ENCODE measurements around the gene CENPK.
A peak's percentile ranks its signal among the peaks of the same experiment; 100 is the strongest.

The CENPK gene

DNA sequence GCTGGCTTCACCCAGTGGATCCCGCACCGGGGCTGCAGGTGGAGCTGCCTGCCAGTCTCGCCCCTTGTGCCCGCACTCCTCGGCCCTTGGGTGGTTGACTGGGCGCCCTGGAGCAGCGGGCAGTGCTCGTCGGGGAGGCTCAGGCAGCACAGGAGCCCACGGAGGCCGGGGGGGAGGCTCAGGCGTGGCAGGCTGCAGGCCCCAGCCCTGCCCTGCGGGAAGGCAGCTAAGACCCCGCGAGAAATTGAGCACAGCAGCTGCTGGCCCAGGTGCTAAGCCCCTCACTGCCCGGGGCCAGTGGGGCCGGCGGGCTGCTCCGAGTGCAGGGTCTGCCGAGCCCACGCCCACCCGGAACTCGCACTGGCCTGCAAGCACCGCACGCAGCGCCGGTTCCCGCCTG lies 77.6 kb downstream of the CENPK start:
- H3K9ac ChIP-seq (ENCODE audit: low read length): no peak overlapping the region
- H3K27me3 ChIP-seq (ENCODE audit: low read length): no peaks in the 10 kb centered on the region
- H3K4me3 ChIP-seq (ENCODE audit: insufficient read depth, low read length, poor library complexity, severe bottlenecking): no peak overlapping the region
- no peaks in the 10 kb centered on the region for H3K9me3 ChIP-seq (ENCODE audit: insufficient read depth, low read length)
- no peak overlapping the region for H3K4me2 ChIP-seq (ENCODE audit: low read depth, low read length, poor library complexity, severe bottlenecking)
- no peaks in the 10 kb centered on the region for H3K36me3 ChIP-seq (ENCODE audit: low read length)
- H4K20me1 ChIP-seq (ENCODE audit: low read depth, low read length): no peaks in the 10 kb centered on the region
- H3F3A ChIP-seq (ENCODE audit: insufficient read depth): peaks cover 12% of the 10 kb centered on the region
- no peaks in the 10 kb centered on the region for H3K9me2 ChIP-seq (replicated peaks; ENCODE audit: insufficient read depth, low read length)
- TF ChIP-seq EZH2phosphoT487 (conservative IDR thresholded peaks at IDR 0.05; ENCODE audit: low read length): no peak
- TF ChIP-seq, protein P1, sequence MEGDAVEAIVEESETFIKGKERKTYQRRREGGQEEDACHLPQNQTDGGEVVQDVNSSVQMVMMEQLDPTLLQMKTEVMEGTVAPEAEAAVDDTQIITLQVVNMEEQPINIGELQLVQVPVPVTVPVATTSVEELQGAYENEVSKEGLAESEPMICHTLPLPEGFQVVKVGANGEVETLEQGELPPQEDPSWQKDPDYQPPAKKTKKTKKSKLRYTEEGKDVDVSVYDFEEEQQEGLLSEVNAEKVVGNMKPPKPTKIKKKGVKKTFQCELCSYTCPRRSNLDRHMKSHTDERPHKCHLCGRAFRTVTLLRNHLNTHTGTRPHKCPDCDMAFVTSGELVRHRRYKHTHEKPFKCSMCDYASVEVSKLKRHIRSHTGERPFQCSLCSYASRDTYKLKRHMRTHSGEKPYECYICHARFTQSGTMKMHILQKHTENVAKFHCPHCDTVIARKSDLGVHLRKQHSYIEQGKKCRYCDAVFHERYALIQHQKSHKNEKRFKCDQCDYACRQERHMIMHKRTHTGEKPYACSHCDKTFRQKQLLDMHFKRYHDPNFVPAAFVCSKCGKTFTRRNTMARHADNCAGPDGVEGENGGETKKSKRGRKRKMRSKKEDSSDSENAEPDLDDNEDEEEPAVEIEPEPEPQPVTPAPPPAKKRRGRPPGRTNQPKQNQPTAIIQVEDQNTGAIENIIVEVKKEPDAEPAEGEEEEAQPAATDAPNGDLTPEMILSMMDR (IDR thresholded peaks at IDR 0.05; ENCODE audit: insufficient read depth, low read length, poor library complexity, severe bottlenecking): no peak
- H3K79me2 ChIP-seq (ENCODE audit: insufficient read depth, low read length): no peaks in the 10 kb centered on the region
- no peak overlapping the region for H2AFZ ChIP-seq (ENCODE audit: low read depth, low read length, severe bottlenecking)
- H3K27ac ChIP-seq (ENCODE audit: low read depth, low read length): no peak overlapping the region

DNA sequence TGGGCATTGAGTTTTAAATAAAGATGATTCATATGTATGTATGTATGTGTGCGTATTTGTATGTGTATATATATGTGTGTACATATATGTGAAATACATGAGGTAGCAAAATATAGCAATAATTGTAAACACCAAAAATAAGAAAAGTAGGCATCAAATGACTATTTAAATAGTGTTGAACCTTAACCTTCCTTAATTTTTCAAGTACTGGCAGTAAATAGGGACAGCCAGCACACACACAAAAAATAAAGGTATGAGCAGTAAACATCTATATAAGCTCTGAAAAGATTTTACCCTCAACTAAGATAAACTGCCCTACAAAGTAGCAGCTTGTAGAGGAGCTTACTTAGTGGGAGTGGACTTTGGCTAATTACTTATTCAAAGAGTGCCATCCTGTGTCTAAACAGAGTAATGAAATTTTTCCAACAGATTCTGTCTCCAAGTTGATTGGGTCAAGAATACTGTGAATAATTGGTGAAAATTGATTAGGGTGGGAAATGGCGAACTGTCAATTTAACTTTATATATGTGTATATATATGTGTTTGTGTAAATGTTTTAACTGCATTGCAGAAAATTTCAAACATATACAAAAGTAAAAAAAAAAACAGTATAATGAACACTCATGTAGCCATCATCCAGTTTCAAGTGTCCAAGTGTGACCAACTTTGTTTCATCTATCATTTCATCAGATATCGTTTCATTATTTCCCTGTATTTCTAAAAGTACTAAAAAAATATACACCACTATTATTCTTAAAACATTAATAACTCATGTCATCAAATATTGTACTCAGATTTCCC lies 79.2 kb downstream of the CENPK start:
- TF ChIP-seq, protein P1 (IDR thresholded peaks at IDR 0.05; ENCODE audit: insufficient read depth, low read length, poor library complexity, severe bottlenecking): peak; percentile 28
- no peak for TF ChIP-seq EZH2phosphoT487 (conservative IDR thresholded peaks at IDR 0.05; ENCODE audit: low read length)
- Histone ChIP-seq H3K9me2 (replicated peaks; ENCODE audit: insufficient read depth, low read length) (no peaks in the 10 kb centered on the region), H3K4me3 (ENCODE audit: insufficient read depth, low read length, poor library complexity, severe bottlenecking) (no peak overlapping the region), H3K79me2 (ENCODE audit: insufficient read depth, low read length) (no peaks in the 10 kb centered on the region), H2AFZ (ENCODE audit: low read depth, low read length, severe bottlenecking) (peak overlapping the region; percentile 89), H3K36me3 (ENCODE audit: low read length) (no peaks in the 10 kb centered on the region), H4K20me1 (ENCODE audit: low read depth, low read length) (no peaks in the 10 kb centered on the region), H3K9me3 (ENCODE audit: insufficient read depth, low read length) (no peaks in the 10 kb centered on the region), H3K4me2 (ENCODE audit: low read depth, low read length, poor library complexity, severe bottlenecking) (peak overlapping the region; percentile 99), H3K27me3 (ENCODE audit: low read length) (no peaks in the 10 kb centered on the region), H3K27ac (ENCODE audit: low read depth, low read length) (peak overlapping the region; percentile 42; the same call in 1 of the 2 replicates), H3K9ac (ENCODE audit: low read length) (peak overlapping the region; percentile 53; the same call in 1 of the 2 replicates), H3F3A (ENCODE audit: insufficient read depth) (peaks cover 12% of the 10 kb centered on the region)

DNA sequence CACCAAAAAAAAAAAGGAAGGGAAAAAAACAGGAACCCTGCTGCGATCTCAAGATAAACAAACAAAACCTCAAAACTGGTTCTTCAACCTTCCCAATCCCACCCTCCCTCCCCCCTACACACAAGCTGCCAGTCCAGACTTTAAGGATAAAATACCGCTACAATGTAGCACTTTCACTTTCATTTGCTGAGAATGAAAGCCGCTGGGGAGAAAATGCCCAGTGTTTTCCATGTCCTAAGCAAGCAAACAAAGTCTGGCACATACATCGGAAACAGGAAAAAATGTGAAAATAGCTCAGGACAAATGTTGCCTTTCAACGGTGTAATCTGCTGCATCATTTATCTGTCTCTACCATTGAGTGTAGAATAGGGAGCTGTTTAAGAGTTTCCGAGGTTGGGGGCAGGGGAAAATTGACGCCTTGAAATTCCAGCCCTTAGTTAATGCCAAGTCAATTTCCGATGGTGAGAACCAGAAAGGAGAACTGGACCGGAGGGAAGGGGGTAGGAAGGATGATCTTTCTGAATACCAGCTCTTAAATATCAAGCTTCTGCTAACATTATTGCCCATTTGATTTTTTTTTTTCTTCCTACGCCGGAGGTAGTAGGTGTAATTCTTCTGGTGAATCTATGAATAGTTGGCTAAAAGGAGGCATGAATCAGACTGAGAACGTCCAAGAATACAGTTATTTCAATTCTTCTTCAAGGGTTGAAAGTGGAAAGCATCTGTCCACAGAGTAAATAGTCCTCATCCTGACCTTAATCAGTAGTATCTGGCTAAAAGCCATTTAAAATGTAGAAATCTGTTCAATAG lies 80.0 kb downstream of the CENPK start:
- Histone ChIP-seq H3K4me3 (ENCODE audit: insufficient read depth, low read length, poor library complexity, severe bottlenecking) (peak overlapping the region; percentile 61), H3K9ac (ENCODE audit: low read length) (peak overlapping the region; percentile 53), H3K27ac (ENCODE audit: low read depth, low read length) (peak overlapping the region; percentile 42), H3K27me3 (ENCODE audit: low read length) (no peaks in the 10 kb centered on the region), H3K4me2 (ENCODE audit: low read depth, low read length, poor library complexity, severe bottlenecking) (peak overlapping the region; percentile 99), H3K9me2 (replicated peaks; ENCODE audit: insufficient read depth, low read length) (no peaks in the 10 kb centered on the region), H3K79me2 (ENCODE audit: insufficient read depth, low read length) (no peaks in the 10 kb centered on the region), H3K9me3 (ENCODE audit: insufficient read depth, low read length) (no peaks in the 10 kb centered on the region), H3K36me3 (ENCODE audit: low read length) (no peaks in the 10 kb centered on the region), H3F3A (ENCODE audit: insufficient read depth) (peaks cover 12% of the 10 kb centered on the region), H2AFZ (ENCODE audit: low read depth, low read length, severe bottlenecking) (peak overlapping the region; percentile 89), H4K20me1 (ENCODE audit: low read depth, low read length) (no peaks in the 10 kb centered on the region)
- TF ChIP-seq EZH2phosphoT487 (conservative IDR thresholded peaks at IDR 0.05; ENCODE audit: low read length): no peak
- TF ChIP-seq, protein P1 (IDR thresholded peaks at IDR 0.05; ENCODE audit: insufficient read depth, low read length, poor library complexity, severe bottlenecking): no peak

Measured in SU-DHL-6 (cell line).